ENCODE measurements around the gene ANKFY1.

GRCh38 chr17:4134721-4135120 lies 129.1 kb downstream of the ANKFY1 start:
- TF ChIP-seq CTCF (IDR thresholded peaks at IDR 0.05; ENCODE audit: low read depth, low read length) (no peak), EZH2phosphoT487 (IDR thresholded peaks at IDR 0.05; ENCODE audit: low read depth) (no peak)
